H7 (cell line): ENCODE measurements around the gene MANSC4. TPM values are rescaled to one million over a fixed set of nuclear protein-coding genes. Genes with fewer than 3 reads are reported as not detected.

Source experiments
- DNase-seq: peaks from one replicate; pipeline ENCODE4 v3.0.0; 2012
- H3K27me3 ChIP-seq: 2 replicates; pipeline ENCODE4 v1.6.0; 2011; ENCODE audit warnings: mild to moderate bottlenecking, low read length; ENCODE audit not compliant: control insufficient read depth, insufficient read depth
- H3K36me3 ChIP-seq: replicated peaks from 2 replicates; pipeline ENCODE4 v1.5.1; 2011; ENCODE audit warnings: low read length; ENCODE audit not compliant: control insufficient read depth, insufficient read depth
- H3K4me3 ChIP-seq: 2 replicates; pipeline ENCODE4 v1.5.1; 2011; ENCODE audit warnings: low read depth, mild to moderate bottlenecking, control low read depth, low read length, moderate library complexity; ENCODE audit not compliant: insufficient read depth
- total RNA-seq: library from RNA; depleted of rRNA; stranded (reverse); fragments of >200 nt; shearing (Covaris generic); gene quantifications from 2 replicates; pipeline ENCODE4 v1.2.3, GENCODE V29; 2014

Gene MANSC4
- total RNA-seq, 1 experiment from 2014 or later = not detected

DNA sequence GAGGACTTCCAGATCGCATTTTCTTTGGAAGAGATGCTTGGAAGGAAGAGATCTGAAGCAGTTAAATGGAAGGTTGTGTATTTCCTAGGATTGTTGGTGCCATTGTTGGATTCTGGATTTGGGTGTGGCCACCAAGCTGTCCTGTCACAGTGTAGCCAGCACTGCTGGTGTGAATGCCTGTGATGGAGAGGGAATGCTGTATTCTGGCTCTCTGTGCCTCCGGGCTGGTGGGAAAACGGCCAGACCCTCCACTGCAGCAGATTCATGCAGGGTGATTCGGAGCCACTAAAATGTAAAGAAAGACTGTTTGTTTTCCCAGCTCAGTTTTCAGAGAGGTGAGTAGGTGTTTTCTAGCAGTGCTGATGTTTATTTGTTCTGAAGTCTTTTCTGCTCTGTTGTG is 30.7 kb upstream of the MANSC4 start:
- DNase-seq = no peak
- Histone ChIP-seq H3K27me3 (no peaks in the 10 kb centered on the region; the same call in 1 of the 2 replicates), H3K4me3 (no peak overlapping the region), H3K36me3 (no peaks in the 10 kb centered on the region)

DNA sequence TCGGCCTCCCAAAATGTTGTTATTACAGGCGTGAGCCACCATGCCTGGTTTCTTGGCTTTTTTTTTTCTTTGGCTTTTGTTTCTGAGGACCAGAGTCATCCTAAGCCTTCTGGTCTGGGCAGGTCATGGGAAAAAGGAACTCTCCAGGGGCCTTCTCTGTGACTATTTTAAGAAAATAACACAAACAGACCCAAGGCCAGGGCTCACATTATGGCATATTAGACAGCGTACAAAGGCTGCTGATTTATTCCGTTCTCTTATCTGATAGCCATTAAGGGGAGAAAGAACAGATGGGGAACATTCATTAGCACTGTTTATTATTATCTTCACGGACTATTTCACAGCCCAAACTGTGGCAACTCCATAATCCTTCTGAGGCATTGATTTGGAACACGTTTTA is 28.8 kb upstream of the MANSC4 start:
- no peaks in the 10 kb centered on the region; the same call in 1 of the 2 replicates for H3K27me3 ChIP-seq
- no peak overlapping the region for H3K4me3 ChIP-seq
- no peak for DNase-seq
- H3K36me3 ChIP-seq = no peaks in the 10 kb centered on the region

DNA sequence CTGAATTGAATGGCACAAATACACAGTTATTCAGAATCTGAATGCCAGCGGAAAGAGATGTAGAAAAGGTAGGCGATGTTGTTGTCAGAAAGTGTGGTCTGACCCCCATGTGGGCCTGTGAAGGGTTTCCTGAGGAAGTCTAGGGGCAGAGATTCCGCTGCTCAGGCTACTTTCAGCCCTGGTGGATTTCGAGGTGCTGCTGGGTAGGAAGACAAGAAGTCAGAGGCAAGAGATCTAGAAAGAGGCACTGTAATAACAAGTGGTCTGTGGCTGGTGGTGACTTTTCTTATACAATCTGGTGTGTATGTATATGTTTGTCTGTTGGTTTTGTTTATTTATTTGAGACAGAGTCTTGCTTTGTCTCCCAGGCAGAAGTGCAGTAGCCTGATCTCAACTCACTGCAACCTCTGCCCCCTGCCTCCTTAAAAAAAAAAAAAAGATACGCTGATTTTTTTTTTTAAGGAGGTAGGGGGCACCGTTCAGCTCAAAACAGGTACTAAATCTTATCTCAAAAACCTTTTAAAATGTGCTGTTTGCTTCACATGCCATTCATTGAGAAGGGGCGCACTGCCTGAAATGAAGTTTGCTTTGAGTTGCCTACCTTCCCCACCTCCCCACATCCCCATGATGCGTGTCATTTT is 27.1 kb upstream of the MANSC4 start:
- Histone ChIP-seq H3K36me3 (no peaks in the 10 kb centered on the region), H3K27me3 (no peaks in the 10 kb centered on the region; the same call in 1 of the 2 replicates), H3K4me3 (no peak overlapping the region)
- DNase-seq = no peak

DNA sequence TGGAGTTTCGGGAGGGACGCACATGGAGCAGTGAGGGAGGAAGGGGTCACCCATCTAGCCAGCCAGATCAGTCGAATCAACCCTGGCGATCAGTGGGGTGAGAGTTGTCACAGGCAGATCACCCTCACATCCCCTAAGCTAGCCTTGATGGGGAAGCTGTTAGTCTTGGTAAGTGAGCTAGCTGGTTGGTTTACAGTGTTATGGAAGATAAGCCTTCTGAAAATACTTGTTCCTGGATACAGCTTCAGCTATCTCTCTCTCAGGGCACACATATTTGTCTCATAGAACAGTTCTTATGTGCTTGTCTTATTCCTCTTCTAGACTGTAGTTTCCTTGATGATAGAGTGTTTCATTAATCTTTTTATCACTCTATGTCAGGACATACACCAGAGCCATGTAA is 26.2 kb upstream of the MANSC4 start:
- Histone ChIP-seq H3K27me3 (no peaks in the 10 kb centered on the region; the same call in 1 of the 2 replicates), H3K4me3 (no peak overlapping the region)
- DNase-seq = no peak

DNA sequence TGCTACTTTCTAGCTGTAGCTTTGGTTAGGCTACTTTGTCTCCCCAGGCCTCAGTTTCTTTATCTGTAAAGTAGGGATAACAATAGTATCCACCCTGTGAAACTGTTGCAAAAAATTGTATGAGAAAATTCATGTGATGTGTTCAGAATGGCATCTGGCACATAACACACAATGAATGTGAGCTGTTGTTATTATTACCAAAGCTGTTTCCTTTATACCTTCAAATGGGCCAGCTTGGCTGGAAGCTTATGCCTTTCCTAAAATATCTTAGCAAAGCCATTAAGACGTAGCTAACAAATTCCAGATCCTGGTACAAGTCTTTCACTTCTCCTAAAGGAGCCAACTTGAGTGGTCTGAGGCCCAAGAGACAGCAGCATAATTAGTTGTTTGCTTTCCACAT is 25.2 kb upstream of the MANSC4 start:
- no peak for DNase-seq
- Histone ChIP-seq H3K27me3 (no peaks in the 10 kb centered on the region; the same call in 1 of the 2 replicates), H3K4me3 (no peak overlapping the region), H3K36me3 (no peaks in the 10 kb centered on the region)

More for the DNA sequence above, 26.2 kb upstream of the MANSC4 start:
- no peaks in the 10 kb centered on the region for H3K36me3 ChIP-seq

DNA sequence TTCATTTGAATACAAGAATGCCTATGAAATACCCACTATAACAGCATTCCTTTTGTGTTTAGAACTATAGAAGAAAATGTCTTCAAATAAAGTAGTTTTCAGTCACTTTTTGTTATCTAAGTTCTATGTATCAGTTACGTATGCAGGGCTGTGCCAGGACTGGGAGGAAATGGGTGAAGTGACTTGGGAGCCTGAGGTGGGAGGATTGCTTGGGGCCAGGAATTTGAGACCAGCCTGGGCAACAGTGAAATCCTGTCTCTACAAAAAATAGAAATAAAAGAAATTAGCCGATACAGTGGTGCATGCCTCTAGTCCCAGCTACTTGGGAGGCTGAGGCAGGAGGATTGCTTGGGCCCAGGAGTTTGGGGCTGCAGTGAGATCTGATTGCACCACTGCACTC is 22.9 kb upstream of the MANSC4 start:
- Histone ChIP-seq H3K4me3 (no peak overlapping the region), H3K36me3 (peaks cover 2% of the 10 kb centered on the region; the same call in 1 of the 2 replicates), H3K27me3 (no peaks in the 10 kb centered on the region; the same call in 1 of the 2 replicates)
- DNase-seq = no peak

DNA sequence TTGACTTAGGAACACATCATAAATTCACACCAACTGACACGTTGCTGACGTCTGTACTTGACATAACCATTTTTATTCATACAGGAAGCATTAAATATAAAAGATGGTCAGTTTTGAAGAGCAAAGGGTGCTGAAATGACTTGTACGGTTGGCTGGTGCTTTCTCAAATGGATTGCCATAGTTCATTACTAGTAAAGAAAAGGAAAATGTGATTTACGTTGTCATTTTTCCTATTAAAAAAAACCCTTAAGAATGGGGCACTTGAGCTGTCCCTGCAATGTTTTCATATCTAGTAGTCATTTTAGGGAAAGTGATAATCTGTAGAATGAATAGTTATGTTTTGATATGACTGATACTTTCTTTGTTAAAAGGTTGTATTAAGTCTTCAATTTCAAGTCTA is 22.5 kb upstream of the MANSC4 start:
- DNase-seq = no peak
- no peaks in the 10 kb centered on the region; the same call in 1 of the 2 replicates for H3K27me3 ChIP-seq
- H3K36me3 ChIP-seq = peaks cover 2% of the 10 kb centered on the region
- no peak overlapping the region for H3K4me3 ChIP-seq

DNA sequence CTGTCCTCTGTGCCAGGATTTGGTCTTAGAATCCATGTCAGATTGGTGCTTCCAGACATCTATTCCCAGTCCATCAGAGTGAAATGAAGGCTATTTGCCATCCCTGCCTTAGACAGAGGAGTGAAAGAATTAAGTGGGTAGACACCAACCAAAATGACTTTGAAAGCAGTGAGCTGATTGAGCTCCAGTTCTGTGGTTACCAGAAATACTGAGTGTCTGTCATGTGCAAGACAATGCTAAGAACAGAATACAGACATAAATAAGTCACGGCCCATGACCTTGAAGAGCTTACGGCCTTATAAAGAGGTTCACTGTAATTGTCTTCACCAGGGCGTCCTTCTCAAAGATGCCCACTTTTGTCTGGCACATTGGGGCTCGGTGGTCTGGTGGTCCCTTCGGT is 21.6 kb upstream of the MANSC4 start:
- no peak for DNase-seq
- Histone ChIP-seq H3K36me3 (peaks cover 6% of the 10 kb centered on the region), H3K27me3 (no peaks in the 10 kb centered on the region; the same call in 1 of the 2 replicates), H3K4me3 (no peak overlapping the region)

DNA sequence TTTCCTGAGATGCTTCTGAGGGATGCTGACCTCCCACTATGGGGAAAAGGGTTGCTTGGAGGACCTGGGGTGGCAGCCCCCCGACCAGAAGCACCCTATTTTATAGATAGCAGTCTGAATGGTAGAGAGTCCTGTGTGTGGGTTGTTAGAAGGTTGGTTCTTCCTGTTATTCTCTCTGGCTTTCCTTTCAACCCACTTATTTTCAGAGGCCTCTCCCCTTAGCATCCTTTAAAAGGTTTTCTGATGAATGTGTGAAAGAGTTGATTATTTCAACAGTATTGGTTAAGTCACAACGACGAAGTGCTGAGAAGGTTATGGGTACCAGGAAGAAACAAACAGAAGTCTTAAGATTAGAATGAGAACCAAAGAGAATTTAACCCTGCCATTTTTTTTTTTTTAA is 20.8 kb upstream of the MANSC4 start:
- H3K36me3 ChIP-seq = peaks cover 7% of the 10 kb centered on the region
- no peaks in the 10 kb centered on the region for H3K27me3 ChIP-seq
- H3K4me3 ChIP-seq = no peak overlapping the region
- no peak for DNase-seq

DNA sequence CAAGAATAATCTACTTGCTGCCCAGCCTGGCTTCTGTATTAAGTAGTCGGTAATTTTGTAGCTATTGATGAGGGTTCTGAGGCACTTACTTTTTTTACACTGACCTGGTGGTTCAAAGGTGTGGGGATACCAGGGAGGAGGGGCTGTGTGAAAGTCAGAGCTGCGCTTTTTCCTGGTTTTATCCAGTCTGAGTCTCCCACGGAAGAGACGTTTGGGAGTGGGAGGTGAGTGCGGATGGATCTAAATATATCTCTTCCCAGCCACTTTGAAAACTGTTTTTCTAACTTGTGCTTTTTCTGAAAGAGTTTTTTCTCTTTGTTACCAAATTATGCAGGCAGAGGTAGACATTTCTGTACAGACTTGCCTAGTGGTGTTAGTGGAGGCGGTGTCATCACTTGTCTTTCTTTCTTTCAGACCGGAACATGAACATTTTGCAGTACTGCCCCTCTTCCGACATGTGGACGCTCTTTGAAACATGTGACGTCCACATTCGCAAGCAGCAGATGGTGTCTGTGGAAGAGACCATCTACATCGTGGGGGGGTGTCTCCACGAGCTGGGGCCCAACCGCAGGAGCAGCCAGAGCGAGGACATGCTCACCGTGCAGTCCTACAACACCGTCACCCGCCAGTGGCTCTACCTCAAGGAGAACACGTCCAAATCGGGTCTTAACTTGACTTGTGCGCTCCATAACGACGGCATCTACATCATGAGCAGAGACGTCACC is 17.4 kb upstream of the MANSC4 start:
- no peak for DNase-seq
- no peak overlapping the region for H3K4me3 ChIP-seq
- H3K27me3 ChIP-seq = no peaks in the 10 kb centered on the region
- peaks cover 18% of the 10 kb centered on the region for H3K36me3 ChIP-seq

DNA sequence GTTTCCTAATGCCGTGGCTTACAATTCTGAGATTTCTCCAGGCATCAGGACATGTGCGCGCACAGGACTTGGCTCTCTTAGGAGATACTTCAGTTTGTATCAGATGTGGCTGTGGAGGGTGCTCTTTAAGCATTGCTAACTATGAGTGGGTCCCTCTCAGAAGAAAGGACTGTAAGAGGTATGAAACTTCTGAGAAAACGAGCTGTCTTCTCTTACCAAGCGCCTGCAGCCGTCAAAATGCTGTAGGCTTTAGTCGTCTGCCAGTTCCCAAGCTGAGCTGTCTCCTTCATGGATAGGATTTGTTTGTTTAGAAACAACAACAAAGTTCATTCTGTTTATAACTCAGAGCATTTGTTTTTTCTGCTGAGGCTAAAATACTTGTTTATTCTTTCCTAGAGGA is 16.1 kb upstream of the MANSC4 start:
- no peak overlapping the region for H3K4me3 ChIP-seq
- no peak for DNase-seq
- no peaks in the 10 kb centered on the region for H3K27me3 ChIP-seq
- peaks cover 20% of the 10 kb centered on the region for H3K36me3 ChIP-seq

DNA sequence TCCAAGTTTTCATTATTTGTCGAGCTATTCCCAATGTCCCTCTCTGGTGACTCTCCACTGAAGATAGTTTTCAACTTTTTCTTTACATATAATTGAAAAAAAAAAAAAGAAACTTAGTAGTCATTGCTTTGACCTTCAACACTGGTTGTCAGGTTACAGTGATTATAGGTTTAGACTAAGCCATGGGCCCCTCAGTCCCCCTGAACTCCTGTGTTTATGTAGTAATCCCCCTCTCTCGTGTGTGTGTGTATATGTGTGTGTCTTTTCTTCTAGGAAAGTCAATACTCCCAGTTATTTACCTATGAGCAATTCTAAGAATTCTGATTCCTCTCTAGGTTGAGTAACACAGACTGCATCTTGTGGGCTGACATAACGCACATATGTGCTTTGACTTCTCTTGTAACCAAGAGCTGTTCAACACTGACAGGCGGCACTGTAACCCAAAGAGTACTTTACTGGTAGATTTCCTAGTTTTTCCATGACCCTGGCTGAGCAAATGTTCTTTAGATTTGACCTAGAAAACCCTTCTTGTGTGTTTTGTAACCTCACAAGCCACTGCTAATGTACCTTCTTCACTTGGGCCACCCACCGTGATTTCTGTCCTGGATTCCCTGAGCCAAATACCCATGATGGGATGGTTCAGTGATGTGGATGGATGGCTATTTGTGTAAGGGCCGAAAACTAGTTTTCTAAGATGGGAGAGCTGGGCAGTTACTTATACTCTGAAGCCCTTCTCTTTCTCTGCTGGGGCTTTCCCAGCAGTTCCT is 15.0 kb upstream of the MANSC4 start:
- H3K4me3 ChIP-seq = no peak overlapping the region
- no peaks in the 10 kb centered on the region for H3K27me3 ChIP-seq
- DNase-seq = no peak
- H3K36me3 ChIP-seq = peaks cover 20% of the 10 kb centered on the region

DNA sequence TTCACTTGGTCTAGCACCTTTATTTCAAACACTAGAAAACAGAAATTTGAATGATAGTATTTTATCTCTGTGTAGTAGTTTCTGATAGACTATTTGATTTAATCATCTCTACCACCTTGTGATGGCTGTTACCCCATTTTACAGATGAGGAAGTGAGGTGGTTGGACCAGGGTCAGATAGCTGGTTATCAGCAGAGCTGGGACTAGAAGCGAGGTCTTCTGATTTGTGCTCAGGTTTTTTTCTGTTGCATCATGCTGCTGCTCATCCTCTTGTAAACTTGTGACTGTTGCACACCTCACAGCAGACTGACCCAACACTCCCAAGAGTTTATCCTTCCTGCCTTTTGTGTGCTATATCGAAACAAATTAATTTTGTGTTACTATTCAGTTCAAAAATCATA is 10.1 kb upstream of the MANSC4 start:
- Histone ChIP-seq H3K27me3 (no peaks in the 10 kb centered on the region), H3K36me3 (peaks cover 13% of the 10 kb centered on the region), H3K4me3 (no peak overlapping the region)
- no peak for DNase-seq

DNA sequence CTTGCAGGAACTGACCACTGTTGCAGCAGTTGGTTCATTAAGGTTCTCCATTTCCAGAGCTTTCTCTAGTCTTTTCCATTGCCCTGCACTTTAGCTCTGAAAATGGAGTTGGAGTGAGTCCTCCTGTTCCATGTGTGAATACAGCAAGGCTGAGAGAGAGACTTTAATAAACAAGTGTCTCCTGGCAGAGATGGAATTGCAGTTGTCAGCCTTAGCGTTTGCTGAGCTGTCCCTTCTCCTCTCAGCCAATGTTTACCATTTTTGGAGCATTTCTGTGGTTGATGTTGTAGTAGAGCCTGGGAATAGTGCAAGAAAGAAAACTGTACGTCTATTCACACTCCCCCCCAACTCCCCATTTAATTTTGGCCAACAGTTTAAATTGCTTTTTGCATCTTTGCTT is 7.5 kb upstream of the MANSC4 start:
- DNase-seq = no peak
- Histone ChIP-seq H3K27me3 (no peaks in the 10 kb centered on the region), H3K36me3 (peaks cover 3% of the 10 kb centered on the region), H3K4me3 (no peak overlapping the region)
